HL-60 (cell line): ENCODE results near the gene CD209.

Experiments
- DNase-seq, 2 experiments: peaks; one replicate each; pipeline ENCODE4 v3.0.0-alpha.2; 2010 to 2020; ENCODE audit warnings: low read depth in 1 of 2, low spot score in 1 of 2
- H3K27ac ChIP-seq: fragments of 250-450 bp; sonication (Bioruptor Pico); replicated peaks from 2 replicates; pipeline ENCODE4 v1.5.1; 2020; ENCODE audit warnings: mild to moderate bottlenecking, moderate library complexity
- H3K27me3 ChIP-seq: fragments of 250-450 bp; sonication (Bioruptor Pico); 2 replicates; pipeline ENCODE4 v1.5.1; 2021; ENCODE audit warnings: mild to moderate bottlenecking, moderate library complexity; ENCODE audit not compliant: insufficient read depth, poor library complexity, severe bottlenecking
- H3K4me3 ChIP-seq: replicated peaks from 2 replicates; pipeline ENCODE4 v1.5.1; 2011; ENCODE audit warnings: mild to moderate bottlenecking, control low read depth, low read length; ENCODE audit not compliant: insufficient read depth
- GABPA ChIP-seq: IDR thresholded peaks from 2 replicates; pipeline ENCODE4 v1.6.1; 2012; ENCODE audit warnings: low read depth
- POLR2AphosphoS5 ChIP-seq: IDR thresholded peaks from 2 replicates; pipeline ENCODE4 v1.6.1; 2012; ENCODE audit warnings: low read depth
- SPI1 ChIP-seq: IDR thresholded peaks from 2 replicates; pipeline ENCODE4 v1.6.1; 2012; ENCODE audit warnings: low read depth, mild to moderate bottlenecking, borderline replicate concordance
- TF ChIP-seq, protein P1 (sequence below): IDR thresholded peaks from 2 replicates; pipeline ENCODE4 v1.6.1; 2012; ENCODE audit warnings: low read depth; ENCODE audit not compliant: insufficient replicate concordance
- TF ChIP-seq, protein P2 (sequence below): IDR thresholded peaks from one replicate; pipeline ENCODE4 v1.5.1; 2011; ENCODE audit warnings: low read length, control low read depth, inconsistent platforms; ENCODE audit not compliant: insufficient read depth

CD209 gene

DNA sequence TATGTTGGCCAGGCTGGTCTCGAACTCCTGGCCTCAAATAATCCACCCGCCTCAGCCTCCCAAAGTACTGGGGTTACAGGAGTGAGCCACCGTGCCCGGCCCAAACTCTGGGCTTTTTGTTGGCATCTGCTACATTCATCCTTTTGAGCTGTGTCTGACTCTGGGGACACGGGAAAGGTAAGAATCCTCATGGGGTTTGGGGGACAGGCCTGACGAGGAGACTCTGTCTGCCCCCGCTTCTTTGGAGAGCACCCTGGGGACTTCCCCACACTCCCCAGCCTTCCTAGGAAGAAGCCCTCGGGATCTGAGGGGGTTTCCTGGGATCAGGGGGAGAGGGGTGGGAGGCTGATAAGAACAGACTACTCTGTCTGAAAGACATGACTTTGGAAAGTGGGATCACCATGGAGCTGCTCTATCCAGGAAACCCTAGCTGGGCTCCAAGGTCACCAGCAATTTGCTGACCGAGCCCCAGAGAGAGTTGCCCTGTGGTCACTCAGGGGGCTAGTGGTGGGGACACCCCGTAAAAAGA lies 37.3 kb downstream of the CD209 start:
- DNase-seq: no peak
- Histone ChIP-seq H3K27me3 (no peaks in the 10 kb centered on the region), H3K4me3 (no peak overlapping the region), H3K27ac (peak overlapping the region; percentile 12; the same call in 1 of the 2 replicates)
- no peak for TF ChIP-seq SPI1
- no peak for TF ChIP-seq GABPA
- TF ChIP-seq, protein P1, sequence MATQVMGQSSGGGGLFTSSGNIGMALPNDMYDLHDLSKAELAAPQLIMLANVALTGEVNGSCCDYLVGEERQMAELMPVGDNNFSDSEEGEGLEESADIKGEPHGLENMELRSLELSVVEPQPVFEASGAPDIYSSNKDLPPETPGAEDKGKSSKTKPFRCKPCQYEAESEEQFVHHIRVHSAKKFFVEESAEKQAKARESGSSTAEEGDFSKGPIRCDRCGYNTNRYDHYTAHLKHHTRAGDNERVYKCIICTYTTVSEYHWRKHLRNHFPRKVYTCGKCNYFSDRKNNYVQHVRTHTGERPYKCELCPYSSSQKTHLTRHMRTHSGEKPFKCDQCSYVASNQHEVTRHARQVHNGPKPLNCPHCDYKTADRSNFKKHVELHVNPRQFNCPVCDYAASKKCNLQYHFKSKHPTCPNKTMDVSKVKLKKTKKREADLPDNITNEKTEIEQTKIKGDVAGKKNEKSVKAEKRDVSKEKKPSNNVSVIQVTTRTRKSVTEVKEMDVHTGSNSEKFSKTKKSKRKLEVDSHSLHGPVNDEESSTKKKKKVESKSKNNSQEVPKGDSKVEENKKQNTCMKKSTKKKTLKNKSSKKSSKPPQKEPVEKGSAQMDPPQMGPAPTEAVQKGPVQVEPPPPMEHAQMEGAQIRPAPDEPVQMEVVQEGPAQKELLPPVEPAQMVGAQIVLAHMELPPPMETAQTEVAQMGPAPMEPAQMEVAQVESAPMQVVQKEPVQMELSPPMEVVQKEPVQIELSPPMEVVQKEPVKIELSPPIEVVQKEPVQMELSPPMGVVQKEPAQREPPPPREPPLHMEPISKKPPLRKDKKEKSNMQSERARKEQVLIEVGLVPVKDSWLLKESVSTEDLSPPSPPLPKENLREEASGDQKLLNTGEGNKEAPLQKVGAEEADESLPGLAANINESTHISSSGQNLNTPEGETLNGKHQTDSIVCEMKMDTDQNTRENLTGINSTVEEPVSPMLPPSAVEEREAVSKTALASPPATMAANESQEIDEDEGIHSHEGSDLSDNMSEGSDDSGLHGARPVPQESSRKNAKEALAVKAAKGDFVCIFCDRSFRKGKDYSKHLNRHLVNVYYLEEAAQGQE: no peak
- no peak for TF ChIP-seq POLR2AphosphoS5
- TF ChIP-seq, protein P2, sequence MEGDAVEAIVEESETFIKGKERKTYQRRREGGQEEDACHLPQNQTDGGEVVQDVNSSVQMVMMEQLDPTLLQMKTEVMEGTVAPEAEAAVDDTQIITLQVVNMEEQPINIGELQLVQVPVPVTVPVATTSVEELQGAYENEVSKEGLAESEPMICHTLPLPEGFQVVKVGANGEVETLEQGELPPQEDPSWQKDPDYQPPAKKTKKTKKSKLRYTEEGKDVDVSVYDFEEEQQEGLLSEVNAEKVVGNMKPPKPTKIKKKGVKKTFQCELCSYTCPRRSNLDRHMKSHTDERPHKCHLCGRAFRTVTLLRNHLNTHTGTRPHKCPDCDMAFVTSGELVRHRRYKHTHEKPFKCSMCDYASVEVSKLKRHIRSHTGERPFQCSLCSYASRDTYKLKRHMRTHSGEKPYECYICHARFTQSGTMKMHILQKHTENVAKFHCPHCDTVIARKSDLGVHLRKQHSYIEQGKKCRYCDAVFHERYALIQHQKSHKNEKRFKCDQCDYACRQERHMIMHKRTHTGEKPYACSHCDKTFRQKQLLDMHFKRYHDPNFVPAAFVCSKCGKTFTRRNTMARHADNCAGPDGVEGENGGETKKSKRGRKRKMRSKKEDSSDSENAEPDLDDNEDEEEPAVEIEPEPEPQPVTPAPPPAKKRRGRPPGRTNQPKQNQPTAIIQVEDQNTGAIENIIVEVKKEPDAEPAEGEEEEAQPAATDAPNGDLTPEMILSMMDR: no peak

DNA sequence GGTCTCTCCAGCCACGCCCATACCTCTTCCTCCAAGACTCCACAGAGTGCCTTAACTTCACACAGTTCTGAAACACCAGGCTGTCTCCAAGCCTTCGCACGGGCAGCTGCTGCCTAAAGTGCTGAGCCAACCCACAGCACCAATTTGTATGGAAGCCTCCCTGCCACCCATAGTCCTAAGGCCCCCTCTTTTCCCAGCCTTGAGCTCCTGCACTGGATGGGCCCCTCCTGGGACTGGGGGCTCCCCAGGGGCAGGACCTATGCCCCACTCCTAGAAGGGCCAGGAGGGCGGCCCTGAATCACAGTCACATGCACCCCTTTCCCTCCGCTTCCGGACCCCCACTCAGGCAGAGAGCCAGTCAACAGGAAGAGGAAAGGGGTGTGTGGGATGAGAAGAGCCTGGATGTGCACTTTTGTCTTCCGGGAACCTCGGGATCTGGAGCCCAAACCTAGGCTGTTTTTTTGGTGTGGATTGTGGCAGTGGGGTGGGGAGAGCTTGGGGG lies 40.3 kb downstream of the CD209 start:
- DNase-seq: no peak
- Histone ChIP-seq H3K4me3 (no peak overlapping the region), H3K27ac (peak overlapping the region; percentile 79), H3K27me3 (no peaks in the 10 kb centered on the region)
- TF ChIP-seq POLR2AphosphoS5: no peak
- TF ChIP-seq, protein P2: no peak
- TF ChIP-seq, protein P1: no peak
- TF ChIP-seq SPI1: no peak
- no peak for TF ChIP-seq GABPA

DNA sequence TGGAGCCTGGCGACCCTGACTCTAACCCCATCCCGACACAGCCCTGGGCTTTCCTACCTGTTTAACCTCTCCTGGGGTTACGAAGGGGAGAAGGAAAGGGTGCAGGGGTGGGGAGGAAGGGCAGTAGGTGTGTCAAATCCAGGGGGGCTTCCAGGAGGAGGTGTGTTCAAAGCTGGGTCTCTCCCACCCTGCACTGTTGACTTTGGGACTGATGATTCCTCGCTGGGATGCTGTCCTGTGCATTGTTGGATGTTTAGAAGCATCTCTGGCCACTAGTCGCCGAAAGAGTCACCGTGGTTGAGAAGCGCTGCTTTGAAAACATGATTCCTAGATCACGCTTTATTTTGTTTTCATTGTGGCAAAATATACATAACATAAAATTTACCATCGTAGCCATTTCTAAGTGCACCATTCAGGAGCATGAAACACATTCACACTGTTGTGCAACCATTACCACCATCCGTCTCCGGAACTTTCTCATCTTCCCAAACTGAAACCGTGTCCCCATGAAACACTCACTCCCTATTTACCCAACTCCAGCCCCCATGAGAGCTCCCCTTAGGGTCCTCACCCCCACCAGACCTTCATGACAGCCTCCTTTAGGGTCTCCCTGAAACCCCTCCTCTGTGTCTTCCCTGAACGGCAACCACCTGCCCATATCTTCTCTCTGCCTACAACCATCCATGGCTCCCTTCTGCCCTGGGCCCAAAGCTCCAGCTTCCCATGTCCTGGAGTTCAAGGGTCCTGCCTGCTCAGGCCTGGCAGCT lies 41.0 kb downstream of the CD209 start:
- H3K27ac ChIP-seq: peak overlapping the region; percentile 79
- TF ChIP-seq GABPA (no peak), POLR2AphosphoS5 (no peak), SPI1 (no peak)
- TF ChIP-seq, protein P2: no peak
- TF ChIP-seq, protein P1: no peak
- no peaks in the 10 kb centered on the region for H3K27me3 ChIP-seq
- peak in 1 of 2 experiments; percentile 44 for DNase-seq
- no peak overlapping the region for H3K4me3 ChIP-seq
